Smooth muscle cell (in vitro differentiated cells): ENCODE measurements around the gene TIAM1. TPM values are rescaled to one million over a fixed set of nuclear protein-coding genes. Genes with fewer than 3 reads are reported as not detected.

Experiments
- DNase-seq: peaks from one replicate; lab custom pipeline; 2025; ENCODE audit not compliant: unreplicated experiment; lab: John Stamatoyannopoulos, UW
- H2AFZ ChIP-seq: fragments of 200-600 bp; sonication (generic); 2 replicates; pipeline ENCODE4 v1.6.0; 2016; ENCODE audit warnings: antibody characterized with exemption, low read depth, mild to moderate bottlenecking
- H3F3A ChIP-seq: fragments of 200-600 bp; sonication (generic); 2 replicates; pipeline ENCODE4 v1.6.0; 2017; ENCODE audit warnings: antibody characterized with exemption, low read depth
- H3K27ac ChIP-seq: fragments of 200-600 bp; sonication (generic); 2 replicates; pipeline ENCODE4 v1.5.1; 2016; ENCODE audit warnings: low read depth, mild to moderate bottlenecking
- H3K27me3 ChIP-seq: fragments of 200-600 bp; sonication (generic); 2 replicates; pipeline ENCODE4 v1.6.1; 2016; ENCODE audit warnings: low read depth, mild to moderate bottlenecking
- H3K36me3 ChIP-seq: fragments of 200-600 bp; sonication (generic); 2 replicates; pipeline ENCODE4 v1.5.1; 2016; ENCODE audit warnings: low read depth
- H3K4me1 ChIP-seq: fragments of 200-600 bp; sonication (generic); 2 replicates; pipeline ENCODE4 v1.5.1; 2016; ENCODE audit warnings: low read depth
- H3K4me2 ChIP-seq: fragments of 200-600 bp; sonication (generic); 2 replicates; pipeline ENCODE4 v1.6.0; 2016; ENCODE audit warnings: mild to moderate bottlenecking
- H3K4me3 ChIP-seq: fragments of 200-600 bp; sonication (generic); 2 replicates; pipeline ENCODE4 v1.5.1; 2016; ENCODE audit warnings: mild to moderate bottlenecking
- H3K79me2 ChIP-seq: fragments of 200-600 bp; sonication (generic); 2 replicates; pipeline ENCODE4 v1.6.0; 2016; ENCODE audit warnings: low read depth, mild to moderate bottlenecking
- H3K9ac ChIP-seq: fragments of 200-600 bp; sonication (generic); 2 replicates; pipeline ENCODE4 v1.6.0; 2016; ENCODE audit warnings: low read depth
- H3K9me3 ChIP-seq: fragments of 200-600 bp; sonication (generic); replicated peaks from 2 replicates; pipeline ENCODE4 v1.5.1; 2016; ENCODE audit warnings: low read depth
- H4K20me1 ChIP-seq: fragments of 200-600 bp; sonication (generic); 2 replicates; pipeline ENCODE4 v1.6.0; 2016; ENCODE audit warnings: low read depth
- WGBS: methylation state at CpG from one replicate; pipeline ENCODE4 v1.1.7; 2016; ENCODE audit warnings: low lambda C conversion rate; 5-methylcytosine and 5-hydroxymethylcytosine counted together
- polyA plus RNA-seq: library from polyadenylated mRNA; unstranded; fragments of >200 nt; fragmentation: Nextera tagmentation; extraction: Ambion mirVana; gene quantifications from 2 replicates; pipeline ENCODE4 v1.2.1, GENCODE V29; 2016
- total RNA-seq: library from RNA; depleted of rRNA; stranded (reverse); fragments of >200 nt; gene quantifications from 2 replicates; pipeline ENCODE4 v1.2.3, GENCODE V29; 2014
- TF ChIP-seq, protein P1 (sequence below): fragments of 200-600 bp; sonication (generic); IDR thresholded peaks from 2 replicates; pipeline ENCODE4 v1.5.1; 2017; ENCODE audit warnings: borderline replicate concordance, mild to moderate bottlenecking, antibody characterized with exemption; ENCODE audit not compliant: insufficient read depth, poor library complexity, severe bottlenecking

The TIAM1 gene
- total and polyA plus RNA-seq, 2 experiments from 2014 or later, result 3.2 to 12.9 TPM

DNA sequence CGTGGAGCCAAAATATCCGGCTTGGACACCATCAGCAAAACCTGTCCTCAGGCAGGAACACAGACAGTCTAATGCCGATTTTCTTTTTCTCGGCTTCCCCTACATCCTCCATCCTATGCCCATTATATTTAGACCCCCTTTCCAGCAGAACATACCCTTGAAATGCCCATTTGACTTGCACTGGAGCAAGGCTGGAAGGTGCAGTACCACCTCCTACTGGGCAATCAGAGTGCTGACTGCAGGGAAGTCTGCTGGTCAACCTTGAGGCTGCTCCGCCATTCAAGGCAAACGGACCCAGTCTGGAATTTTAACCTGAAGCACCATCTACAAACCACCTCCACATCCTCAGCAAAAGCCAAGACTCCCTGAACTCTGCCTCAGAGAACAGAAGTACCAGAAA is 79.5 kb downstream of the TIAM1 start:
- Histone ChIP-seq H2AFZ (no peak overlapping the region), H3K9ac (no peak overlapping the region), H3K4me3 (no peak overlapping the region), H3K36me3 (no peaks in the 10 kb centered on the region), H3K9me3 (no peaks in the 10 kb centered on the region), H3F3A (no peaks in the 10 kb centered on the region), H3K27me3 (no peaks in the 10 kb centered on the region), H4K20me1 (no peaks in the 10 kb centered on the region), H3K4me2 (no peak overlapping the region), H3K4me1 (no peaks in the 10 kb centered on the region), H3K79me2 (no peaks in the 10 kb centered on the region), H3K27ac (no peak overlapping the region)
- WGBS, result 98% methylated on average over 6 of the region's 6 CpGs
- TF ChIP-seq, protein P1, sequence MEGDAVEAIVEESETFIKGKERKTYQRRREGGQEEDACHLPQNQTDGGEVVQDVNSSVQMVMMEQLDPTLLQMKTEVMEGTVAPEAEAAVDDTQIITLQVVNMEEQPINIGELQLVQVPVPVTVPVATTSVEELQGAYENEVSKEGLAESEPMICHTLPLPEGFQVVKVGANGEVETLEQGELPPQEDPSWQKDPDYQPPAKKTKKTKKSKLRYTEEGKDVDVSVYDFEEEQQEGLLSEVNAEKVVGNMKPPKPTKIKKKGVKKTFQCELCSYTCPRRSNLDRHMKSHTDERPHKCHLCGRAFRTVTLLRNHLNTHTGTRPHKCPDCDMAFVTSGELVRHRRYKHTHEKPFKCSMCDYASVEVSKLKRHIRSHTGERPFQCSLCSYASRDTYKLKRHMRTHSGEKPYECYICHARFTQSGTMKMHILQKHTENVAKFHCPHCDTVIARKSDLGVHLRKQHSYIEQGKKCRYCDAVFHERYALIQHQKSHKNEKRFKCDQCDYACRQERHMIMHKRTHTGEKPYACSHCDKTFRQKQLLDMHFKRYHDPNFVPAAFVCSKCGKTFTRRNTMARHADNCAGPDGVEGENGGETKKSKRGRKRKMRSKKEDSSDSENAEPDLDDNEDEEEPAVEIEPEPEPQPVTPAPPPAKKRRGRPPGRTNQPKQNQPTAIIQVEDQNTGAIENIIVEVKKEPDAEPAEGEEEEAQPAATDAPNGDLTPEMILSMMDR, result no peak
- no peak for DNase-seq

GRCh38 chr21:31262728-31263127 is 81.3 kb downstream of the TIAM1 start:
- H3K27me3 ChIP-seq, result no peaks in the 10 kb centered on the region
- 95% methylated on average over 4 of the region's 4 CpGs for WGBS
- TF ChIP-seq, protein P1, result no peak
- H3K27ac ChIP-seq, result no peak overlapping the region
- H2AFZ ChIP-seq, result no peak overlapping the region
- H3K4me2 ChIP-seq, result no peak overlapping the region
- H3F3A ChIP-seq, result no peaks in the 10 kb centered on the region
- H3K4me3 ChIP-seq, result no peak overlapping the region
- no peaks in the 10 kb centered on the region for H3K79me2 ChIP-seq
- H3K9ac ChIP-seq, result no peak overlapping the region
- H3K9me3 ChIP-seq, result no peaks in the 10 kb centered on the region
- no peaks in the 10 kb centered on the region for H3K4me1 ChIP-seq
- H3K36me3 ChIP-seq, result no peaks in the 10 kb centered on the region
- H4K20me1 ChIP-seq, result no peaks in the 10 kb centered on the region
- DNase-seq, result no peak

DNA sequence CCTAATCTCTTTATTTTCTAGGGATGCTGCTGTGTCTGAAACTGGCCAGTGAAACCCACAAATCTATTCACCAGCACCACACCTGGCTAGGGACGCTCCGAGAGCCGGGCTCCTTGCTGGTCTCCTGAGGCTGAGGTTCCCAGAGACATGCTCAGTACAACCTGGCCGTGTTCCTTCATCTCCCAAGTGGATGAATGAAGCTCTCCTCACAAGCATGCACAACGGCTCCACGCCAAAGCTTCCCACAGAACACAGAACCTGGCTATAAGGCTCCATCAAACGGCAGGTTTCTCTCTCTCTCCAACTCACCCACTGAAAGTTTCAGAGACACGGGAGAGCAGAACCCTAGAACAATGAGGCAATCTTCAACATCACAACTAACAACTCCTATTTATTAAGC is 82.3 kb downstream of the TIAM1 start:
- 95% methylated on average over 8 of the region's 8 CpGs for WGBS
- Histone ChIP-seq H3K79me2 (no peaks in the 10 kb centered on the region), H3K36me3 (no peaks in the 10 kb centered on the region)

DNA sequence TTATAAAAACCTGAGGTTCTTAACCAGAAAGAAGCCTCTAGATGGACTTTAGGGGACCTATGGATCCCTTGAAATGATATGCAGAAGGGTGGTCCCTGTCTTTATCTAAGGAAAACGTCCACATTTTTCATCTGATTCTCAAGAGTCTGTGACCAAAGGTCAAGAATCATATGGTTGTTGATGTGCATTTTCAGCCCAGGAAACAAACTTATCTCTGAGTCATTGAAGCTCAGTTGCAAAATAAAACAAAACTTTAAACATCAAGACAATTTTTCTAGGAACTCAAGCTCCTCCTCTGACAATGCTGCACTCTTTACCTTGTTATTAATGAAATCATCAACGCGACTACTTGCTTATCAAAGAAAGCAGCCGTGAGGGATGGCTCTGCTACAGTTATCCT is 83.3 kb downstream of the TIAM1 start:
- Histone ChIP-seq H2AFZ (no peak overlapping the region), H3K9ac (no peak overlapping the region), H3K36me3 (no peaks in the 10 kb centered on the region), H3K4me3 (no peak overlapping the region), H3K4me2 (no peak overlapping the region), H3K27ac (no peak overlapping the region), H3K27me3 (no peaks in the 10 kb centered on the region), H3K4me1 (no peaks in the 10 kb centered on the region), H3K79me2 (no peaks in the 10 kb centered on the region), H3F3A (no peaks in the 10 kb centered on the region), H4K20me1 (no peaks in the 10 kb centered on the region), H3K9me3 (no peaks in the 10 kb centered on the region)
- TF ChIP-seq, protein P1, result no peak
- WGBS, result 63% methylated on average over 4 of the region's 4 CpGs
- DNase-seq, result no peak

More for the DNA sequence above, 82.3 kb downstream of the TIAM1 start:
- TF ChIP-seq, protein P1, result no peak
- no peak overlapping the region for H3K9ac ChIP-seq
- no peak for DNase-seq
- H3K4me3 ChIP-seq, result no peak overlapping the region
- no peaks in the 10 kb centered on the region for H4K20me1 ChIP-seq
- H3K27ac ChIP-seq, result no peak overlapping the region
- H3F3A ChIP-seq, result no peaks in the 10 kb centered on the region
- H3K9me3 ChIP-seq, result no peaks in the 10 kb centered on the region
- no peaks in the 10 kb centered on the region for H3K27me3 ChIP-seq
- H3K4me2 ChIP-seq, result no peak overlapping the region
- H2AFZ ChIP-seq, result no peak overlapping the region
- H3K4me1 ChIP-seq, result no peaks in the 10 kb centered on the region
